HUES6 (cell line): ENCODE measurements around the gene ZNF804B.
"Not testable (repeated sequence)": the region's sequence is repeated elsewhere in the genome, so short reads cannot be mapped to it uniquely, and the experiment has no call there.

ENCODE experiments used
- H3K27ac ChIP-seq: 2 replicates; pipeline ENCODE4 v1.7.0; 2013; ENCODE audit warnings: low read depth, mild to moderate bottlenecking, low read length, inconsistent platforms
- H3K27me3 ChIP-seq: 2 replicates; pipeline ENCODE4 v1.6.1; 2013; ENCODE audit warnings: low read length; ENCODE audit not compliant: control insufficient read depth, insufficient read depth
- H3K36me3 ChIP-seq: 2 replicates; pipeline ENCODE4 v1.6.1; 2013; ENCODE audit warnings: low read length; ENCODE audit not compliant: control insufficient read depth, insufficient read depth
- H3K4me1 ChIP-seq: 2 replicates; pipeline ENCODE4 v1.6.1; 2013; ENCODE audit warnings: low read length; ENCODE audit not compliant: control insufficient read depth, insufficient read depth
- H3K4me3 ChIP-seq: 2 replicates; pipeline ENCODE4 v1.5.1; 2013; ENCODE audit warnings: low read depth, low read length
- H3K9ac ChIP-seq: one replicate; pipeline ENCODE4 v1.6.1; 2013; ENCODE audit warnings: mild to moderate bottlenecking, low read length
- H3K9me3 ChIP-seq: 2 replicates; pipeline ENCODE4 v1.6.1; 2013; ENCODE audit warnings: low read depth, low read length; ENCODE audit not compliant: control insufficient read depth, insufficient read depth

ZNF804B gene

DNA sequence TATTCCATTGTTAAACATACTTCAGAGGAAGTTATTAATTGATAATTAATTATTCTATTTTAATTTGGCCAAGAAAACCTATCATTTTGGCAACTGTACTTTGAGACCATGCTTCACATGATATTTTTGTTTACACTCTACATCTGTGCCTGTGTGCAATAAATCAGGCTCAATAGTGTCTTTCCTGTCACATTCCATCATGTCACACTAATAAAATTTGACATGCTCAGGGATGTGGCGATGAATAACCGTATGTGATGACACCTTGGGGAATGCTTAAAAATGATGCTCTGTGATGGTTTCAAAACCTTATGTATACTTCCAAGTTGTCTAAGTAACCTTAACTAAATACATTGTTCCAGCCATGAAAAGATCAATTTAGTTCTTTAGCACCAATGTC lies 400.6 kb downstream of the ZNF804B start:
- no peaks in the 10 kb centered on the region for H3K27me3 ChIP-seq
- H3K9ac ChIP-seq: no peak overlapping the region
- H3K4me1 ChIP-seq: no peaks in the 10 kb centered on the region
- H3K36me3 ChIP-seq: no peaks in the 10 kb centered on the region
- no peak overlapping the region for H3K27ac ChIP-seq
- no peak overlapping the region for H3K4me3 ChIP-seq
- no peaks in the 10 kb centered on the region for H3K9me3 ChIP-seq

DNA sequence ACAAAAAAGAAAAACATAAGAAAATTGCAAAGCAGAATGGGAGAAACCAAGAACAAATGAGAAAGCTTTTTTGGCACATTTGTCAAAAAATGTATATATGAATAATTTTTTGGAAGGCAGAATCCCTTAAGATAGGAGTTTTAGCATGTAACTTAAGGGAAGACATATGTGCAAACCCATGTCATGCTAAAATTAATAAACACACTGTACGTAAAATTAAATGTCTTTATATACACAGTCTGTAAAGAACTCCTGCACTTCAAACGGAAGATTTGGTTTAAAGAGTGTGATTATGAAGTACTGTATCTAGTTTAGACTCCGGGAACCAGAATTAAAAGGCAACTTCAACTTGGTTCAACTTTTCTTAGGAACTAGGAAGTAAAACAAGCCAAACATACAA lies 405.9 kb downstream of the ZNF804B start:
- Histone ChIP-seq H3K27me3 (no peaks in the 10 kb centered on the region), H3K4me1 (no peaks in the 10 kb centered on the region), H3K27ac (no peak overlapping the region), H3K9me3 (no peaks in the 10 kb centered on the region), H3K4me3 (no peak overlapping the region), H3K36me3 (no peaks in the 10 kb centered on the region), H3K9ac (no peak overlapping the region)

DNA sequence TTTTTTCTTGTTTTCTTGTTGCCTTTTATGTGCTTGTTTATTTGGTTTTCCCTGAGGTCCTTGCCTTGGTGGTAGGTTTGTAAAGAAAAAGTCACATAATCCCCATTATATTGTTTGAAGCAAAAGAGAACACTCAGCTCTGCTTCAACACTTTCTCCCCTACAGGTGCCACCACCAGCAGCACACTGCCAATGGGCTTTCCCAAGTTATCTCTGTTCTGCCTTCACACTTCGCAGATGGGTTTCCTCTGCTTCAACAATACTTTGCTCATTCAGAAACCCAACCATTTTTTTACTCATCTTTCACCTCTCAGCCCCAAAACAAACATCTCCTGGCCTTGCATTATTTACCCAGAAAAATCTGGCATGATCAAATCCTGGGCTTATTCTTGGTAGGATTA lies 411.1 kb downstream of the ZNF804B start:
- Histone ChIP-seq H3K27me3 (no peaks in the 10 kb centered on the region), H3K4me1 (no peaks in the 10 kb centered on the region), H3K27ac (no peak overlapping the region), H3K36me3 (no peaks in the 10 kb centered on the region), H3K9ac (no peak overlapping the region), H3K4me3 (no peak overlapping the region), H3K9me3 (no peaks in the 10 kb centered on the region)

- H3K27ac ChIP-seq: no peak overlapping the region
- no peaks in the 10 kb centered on the region for H3K27me3 ChIP-seq
Measured at GRCh38 chr7:89182116-89182515, 422.6 kb downstream of the ZNF804B start.

GRCh38 chr7:89183712-89184111 lies 424.2 kb downstream of the ZNF804B start:
- no peaks in the 10 kb centered on the region; the same call in 1 of the 2 replicates for H3K4me1 ChIP-seq
- no peak overlapping the region for H3K9ac ChIP-seq
- no peaks in the 10 kb centered on the region for H3K36me3 ChIP-seq
- no peak overlapping the region for H3K4me3 ChIP-seq
- no peaks in the 10 kb centered on the region for H3K9me3 ChIP-seq
- H3K27ac ChIP-seq: no peak overlapping the region
- no peaks in the 10 kb centered on the region for H3K27me3 ChIP-seq

More at GRCh38 chr7:89182116-89182515, 422.6 kb downstream of the ZNF804B start:
- Histone ChIP-seq H3K36me3 (no peaks in the 10 kb centered on the region), H3K9me3 (no peaks in the 10 kb centered on the region), H3K4me1 (no peaks in the 10 kb centered on the region; the same call in 1 of the 2 replicates), H3K9ac (no peak overlapping the region), H3K4me3 (no peak overlapping the region)

DNA sequence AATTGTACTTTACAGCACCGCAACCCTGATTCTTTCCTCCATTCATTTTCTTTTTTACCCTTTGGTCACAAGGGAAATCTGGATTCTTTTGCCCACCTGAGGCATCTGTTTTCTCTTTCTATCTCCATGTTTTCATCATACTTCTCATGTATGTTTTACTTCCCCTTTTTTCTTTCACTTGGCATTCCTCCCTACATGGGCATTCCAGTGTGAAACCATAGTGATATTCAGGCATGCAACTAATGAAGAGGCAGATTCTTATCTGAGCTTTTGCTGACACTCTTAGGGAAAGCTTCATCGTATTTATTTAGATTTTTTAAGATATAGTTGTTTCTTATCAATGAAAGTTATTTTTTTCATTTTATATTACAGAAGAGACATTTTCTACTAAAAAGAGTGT lies 441.3 kb downstream of the ZNF804B start:
- Histone ChIP-seq H3K36me3 (no peaks in the 10 kb centered on the region), H3K4me1 (no peaks in the 10 kb centered on the region), H3K9ac (no peak overlapping the region), H3K27ac (no peak overlapping the region), H3K27me3 (no peaks in the 10 kb centered on the region), H3K9me3 (no peaks in the 10 kb centered on the region), H3K4me3 (no peak overlapping the region)

DNA sequence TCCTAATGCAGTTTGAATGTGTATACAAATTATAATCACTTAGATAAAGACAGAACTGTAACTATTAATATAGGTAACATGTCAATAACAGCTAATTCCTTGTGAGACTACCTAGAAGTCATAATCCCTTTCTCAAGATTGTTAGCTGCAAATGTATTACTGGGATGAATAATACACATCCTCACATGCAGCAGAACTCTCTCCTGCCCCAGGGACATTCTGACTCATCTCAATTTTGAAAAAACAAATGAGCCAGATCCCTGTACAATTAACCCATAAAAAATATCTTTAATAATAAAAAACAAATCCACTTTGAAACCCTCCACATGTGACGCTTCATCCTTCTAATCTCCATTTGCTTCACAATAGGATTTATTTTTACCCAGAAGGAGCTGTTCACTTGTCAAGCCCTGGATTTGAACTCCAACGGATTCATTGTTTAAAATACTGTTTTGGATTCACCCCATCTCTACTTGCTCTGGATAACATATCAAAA lies 464.4 kb downstream of the ZNF804B start:
- Histone ChIP-seq H3K27ac (no peak overlapping the region), H3K4me1 (no peaks in the 10 kb centered on the region), H3K36me3 (no peaks in the 10 kb centered on the region), H3K9me3 (no peaks in the 10 kb centered on the region), H3K27me3 (no peaks in the 10 kb centered on the region), H3K9ac (no peak overlapping the region), H3K4me3 (no peak overlapping the region)

DNA sequence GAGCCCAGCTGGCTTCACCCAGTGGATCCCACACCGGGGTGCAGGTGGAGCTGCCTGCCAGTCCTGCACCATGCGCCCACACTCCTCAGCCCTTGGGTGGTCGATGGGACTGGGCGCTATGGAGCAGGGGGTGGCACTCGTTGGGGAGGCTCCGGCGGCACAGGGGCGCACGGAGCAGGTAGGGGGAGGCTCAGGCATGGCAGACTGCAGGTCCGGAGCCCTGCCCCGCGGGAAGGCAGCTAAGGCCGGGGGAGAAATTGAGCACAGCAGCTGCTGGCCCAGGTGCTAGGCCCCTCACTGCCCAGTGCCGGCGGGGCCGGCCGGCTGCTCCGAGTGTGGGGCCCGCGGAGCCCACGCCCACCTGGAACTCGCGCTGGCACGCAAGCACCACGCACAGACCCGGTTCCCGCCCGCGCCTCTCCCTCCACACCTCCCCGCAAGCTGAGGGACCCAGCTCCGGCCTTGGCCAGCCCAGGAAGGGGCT lies 469.2 kb downstream of the ZNF804B start:
- not testable (repeated sequence) for H3K4me3 ChIP-seq, H3K9me3 ChIP-seq, H3K9ac ChIP-seq, H3K36me3 ChIP-seq, H3K27me3 ChIP-seq, H3K27ac ChIP-seq, H3K4me1 ChIP-seq

- H3K9me3 ChIP-seq: no peaks in the 10 kb centered on the region
- H3K27ac ChIP-seq: no peak overlapping the region
- no peak overlapping the region for H3K9ac ChIP-seq
- no peaks in the 10 kb centered on the region for H3K4me1 ChIP-seq
- H3K36me3 ChIP-seq: no peaks in the 10 kb centered on the region
- no peaks in the 10 kb centered on the region for H3K27me3 ChIP-seq
- H3K4me3 ChIP-seq: no peak overlapping the region
Measured at GRCh38 chr7:89238156-89238555, 478.7 kb downstream of the ZNF804B start.

GRCh38 chr7:89246196-89246595 lies 486.7 kb downstream of the ZNF804B start:
- no peaks in the 10 kb centered on the region for H3K27me3 ChIP-seq
- H3K9ac ChIP-seq: no peak overlapping the region
- H3K4me1 ChIP-seq: no peaks in the 10 kb centered on the region
- no peak overlapping the region for H3K4me3 ChIP-seq
- no peak overlapping the region for H3K27ac ChIP-seq
- H3K9me3 ChIP-seq: peaks cover 8% of the 10 kb centered on the region; the same call in 1 of the 2 replicates
- H3K36me3 ChIP-seq: no peaks in the 10 kb centered on the region

GRCh38 chr7:89247207-89247606 lies 487.7 kb downstream of the ZNF804B start:
- Histone ChIP-seq H3K9me3 (peaks cover 8% of the 10 kb centered on the region; the same call in 1 of the 2 replicates), H3K9ac (no peak overlapping the region), H3K4me3 (no peak overlapping the region), H3K27me3 (no peaks in the 10 kb centered on the region), H3K36me3 (no peaks in the 10 kb centered on the region), H3K4me1 (no peaks in the 10 kb centered on the region), H3K27ac (no peak overlapping the region)

DNA sequence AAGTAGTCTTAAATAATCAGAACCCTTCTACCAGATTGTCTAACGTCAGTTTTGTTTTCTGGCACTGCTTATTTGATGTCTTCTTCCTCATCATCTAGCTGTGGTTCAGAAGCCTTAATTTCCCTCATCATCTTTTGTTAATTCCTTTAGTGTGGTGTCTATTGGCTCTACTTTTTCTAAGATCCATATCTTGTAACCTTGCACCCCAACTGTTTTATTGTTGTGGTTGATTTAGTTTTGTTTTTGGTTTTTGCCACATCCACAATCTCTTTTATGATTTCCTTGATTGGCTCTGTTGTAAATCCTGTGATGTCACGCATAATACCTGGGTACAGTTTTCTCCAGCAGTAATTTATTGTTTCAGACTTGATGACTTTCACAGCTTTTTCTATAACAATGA lies 499.6 kb downstream of the ZNF804B start:
- Histone ChIP-seq H3K9ac (no peak overlapping the region), H3K27ac (no peak overlapping the region), H3K9me3 (no peaks in the 10 kb centered on the region), H3K4me3 (no peak overlapping the region), H3K4me1 (no peaks in the 10 kb centered on the region), H3K27me3 (no peaks in the 10 kb centered on the region), H3K36me3 (no peaks in the 10 kb centered on the region)
